Activated CD4-positive, alpha-beta T cell treated with anti-CD3 and anti-CD28 coated beads, Interleukin-2, amount 50 U/mL, for 24 hours (primary cell): ENCODE data around the gene LPA.
A peak's percentile ranks its signal among the peaks of the same experiment; 100 is the strongest.
"Not testable (repeated sequence)": the region's sequence is repeated elsewhere in the genome, so short reads cannot be mapped to it uniquely, and the experiment has no call there.

ENCODE experiments used
- DNase-seq, 2 donors: peaks; one replicate each; pipeline ENCODE4 v3.0.0-alpha.2; 2020; ENCODE audit warnings: low read depth in 1 of 2, low spot score in 1 of 2

The LPA gene

DNA sequence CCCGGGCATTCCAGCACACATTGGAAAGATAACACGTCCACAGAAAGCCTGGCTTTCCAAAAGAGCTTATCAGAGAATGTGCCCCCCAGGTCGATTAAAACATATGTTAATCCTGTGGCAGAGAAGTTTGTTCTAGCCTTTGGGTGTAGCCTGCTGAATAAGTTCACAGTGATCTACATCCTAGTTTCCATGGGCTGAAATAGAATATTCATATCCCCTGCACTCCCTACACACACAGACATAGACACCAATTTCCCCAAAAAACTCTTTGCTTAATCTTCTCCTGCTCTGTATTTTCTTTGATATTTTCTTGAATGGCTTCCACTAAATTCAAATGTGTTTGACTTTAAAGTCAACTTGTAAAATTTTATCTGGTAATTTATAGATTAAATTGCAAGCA is 1.6 kb downstream of the LPA start:
- no peak for DNase-seq

DNA sequence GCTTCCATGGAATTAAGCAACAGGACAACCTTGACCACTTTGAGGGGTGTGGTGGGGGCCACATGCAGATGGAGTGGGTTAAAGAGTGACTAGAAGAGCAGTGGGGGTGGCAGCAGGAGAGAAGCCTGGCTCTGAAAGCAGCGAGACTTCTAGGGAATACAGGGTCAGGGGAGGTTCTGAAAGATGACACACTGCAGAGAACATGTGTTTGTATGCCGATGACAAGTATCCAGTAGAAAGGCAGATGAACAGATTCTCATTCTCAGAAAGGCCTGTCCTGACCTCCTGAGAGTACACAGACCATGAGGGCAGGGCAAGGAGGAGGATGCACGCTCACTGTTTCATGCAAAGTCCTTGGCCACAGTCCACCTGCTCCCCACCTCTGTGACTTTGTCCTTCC is 2.9 kb downstream of the LPA start:
- DNase-seq, result no peak

DNA sequence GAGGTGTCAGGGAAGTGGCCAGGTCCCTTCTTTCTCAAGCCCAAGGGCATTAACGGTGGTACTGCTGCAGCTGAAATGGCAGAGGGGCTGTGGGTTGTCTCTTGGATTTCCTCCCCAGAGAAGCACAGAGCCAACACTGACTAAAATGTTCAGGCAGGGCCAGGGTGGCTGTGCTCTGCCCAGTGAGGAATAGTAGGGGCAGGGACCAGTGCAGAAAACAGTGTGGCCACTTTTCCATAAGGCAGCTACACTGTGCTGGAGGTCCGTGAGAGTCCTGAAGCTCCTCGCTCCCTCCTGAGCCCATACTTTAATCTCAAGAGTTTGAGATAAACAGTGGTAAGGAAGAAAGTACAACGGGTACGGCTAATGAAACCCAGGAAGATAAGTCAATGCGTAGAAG is 4.5 kb downstream of the LPA start:
- DNase-seq, result no peak

DNA sequence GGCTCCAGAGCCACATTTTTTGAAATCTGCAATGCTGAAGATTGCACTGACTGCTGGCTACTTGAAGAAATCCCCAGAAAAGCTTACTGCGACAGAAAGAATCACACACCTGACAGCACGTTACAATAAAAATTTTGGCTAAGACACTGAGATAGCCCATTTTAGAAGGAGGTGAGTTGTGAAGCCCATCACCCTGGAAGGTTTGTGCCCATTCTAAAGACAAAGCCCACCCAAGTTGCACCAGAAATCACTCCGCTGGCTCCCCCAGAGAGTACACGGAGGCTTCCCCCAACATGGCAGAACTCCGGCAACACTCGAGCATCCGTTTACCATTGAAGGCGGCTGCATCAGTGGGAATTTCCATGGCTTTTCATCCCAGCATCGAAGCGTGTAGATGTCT is 29.4 kb downstream of the LPA start:
- DNase-seq, result no peak

DNA sequence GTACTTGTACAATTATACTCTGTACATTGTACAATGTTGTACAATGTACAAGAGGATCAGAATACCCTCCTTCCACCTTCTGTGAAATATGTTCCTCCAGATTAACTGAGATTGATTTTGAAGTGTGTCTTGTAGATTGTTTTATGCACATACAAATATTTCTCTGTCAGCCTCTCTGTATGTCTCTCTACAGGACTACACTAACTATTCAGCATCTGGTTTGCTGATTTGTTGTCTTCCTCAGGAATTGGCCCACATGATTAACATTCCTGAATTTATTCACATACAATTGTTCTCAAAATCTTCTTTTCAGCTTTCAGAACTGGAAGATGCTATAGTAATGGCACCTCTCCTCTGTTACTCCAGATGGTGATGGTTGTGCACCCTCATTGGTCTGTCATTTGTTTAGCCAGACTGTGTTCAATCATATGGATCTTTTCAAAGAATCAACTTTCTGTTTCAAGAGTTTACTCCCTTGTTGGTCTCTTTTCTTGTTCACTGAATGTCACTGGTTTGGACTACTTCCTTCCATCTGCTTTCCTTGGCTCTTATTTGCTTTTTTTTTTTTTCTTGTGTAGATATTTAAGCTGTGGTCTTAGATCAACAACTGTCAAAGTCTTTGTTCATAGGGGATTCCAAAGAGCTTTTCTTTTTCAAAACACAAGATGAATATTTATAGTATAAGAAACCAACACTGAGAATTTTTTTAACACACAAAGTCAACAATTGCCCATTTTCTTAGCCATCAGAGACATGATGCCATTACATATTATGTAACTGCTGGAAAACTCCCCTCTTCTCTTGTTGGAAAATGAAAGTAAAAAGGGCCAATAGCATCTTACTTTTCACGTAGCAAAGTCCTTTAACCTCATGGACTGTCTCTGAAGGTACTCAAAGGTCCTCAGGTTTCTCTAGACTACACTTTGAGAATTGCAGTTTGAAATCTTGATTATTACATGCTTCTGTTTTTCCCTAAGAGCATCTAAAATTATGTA is 67.9 kb downstream of the LPA start:
- DNase-seq, result no peak

DNA sequence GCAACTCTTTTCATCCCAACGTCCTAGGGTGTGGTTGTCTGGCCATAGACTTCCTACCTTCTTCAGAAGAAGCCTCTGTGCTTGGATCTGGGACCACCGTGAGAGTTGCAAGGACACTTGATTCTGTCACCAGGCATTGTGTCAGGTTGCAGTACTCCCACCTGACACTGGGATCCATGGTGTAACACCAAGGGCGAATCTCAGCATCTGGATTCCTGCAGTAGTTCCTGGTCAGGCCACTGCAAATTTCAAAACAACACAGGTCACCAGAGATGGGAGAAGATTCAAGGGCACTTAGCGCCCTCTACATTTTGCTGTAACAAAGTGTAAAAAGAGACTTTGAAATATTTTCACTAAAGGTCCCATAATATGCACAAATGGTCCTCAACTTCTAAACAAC is 68.8 kb downstream of the LPA start:
- not testable (repeated sequence) for DNase-seq

DNA sequence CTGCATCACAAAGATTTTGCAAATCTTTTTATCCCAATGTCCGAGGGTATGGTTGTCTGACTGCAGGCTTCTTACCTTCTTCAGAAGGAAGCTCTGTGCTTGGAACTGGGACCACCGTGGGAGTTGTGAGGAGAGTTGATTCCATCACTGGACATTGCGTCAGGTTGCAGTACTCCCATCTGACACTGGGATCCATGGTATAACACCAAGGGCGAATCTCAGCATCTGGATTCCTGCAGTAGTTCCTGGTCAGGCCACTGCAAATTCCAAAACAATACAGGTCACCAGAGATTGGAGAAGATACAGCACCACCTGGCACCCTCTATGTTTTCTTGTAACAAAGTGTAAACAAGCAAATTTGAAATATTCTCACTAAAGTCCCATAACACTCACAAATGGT is 77.7 kb downstream of the LPA start:
- no peak for DNase-seq

DNA sequence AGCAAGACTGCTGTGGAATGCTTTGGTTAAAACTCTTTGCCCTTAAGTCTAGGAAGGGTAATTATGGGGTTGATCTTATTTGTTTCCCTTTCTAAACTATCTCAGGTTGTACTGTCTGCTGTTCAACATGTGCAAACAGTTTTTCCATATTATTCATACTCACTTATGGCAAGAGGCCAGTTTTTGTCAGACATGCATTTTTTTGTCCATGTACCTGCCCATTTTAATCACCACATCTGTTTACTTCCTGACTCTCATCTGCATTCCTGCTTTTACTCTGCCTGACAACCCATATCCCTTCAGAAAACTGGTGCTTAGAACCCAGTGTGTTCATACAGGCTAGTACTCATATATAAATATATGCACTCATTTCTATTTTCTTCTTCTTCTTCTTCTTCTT is 80.3 kb downstream of the LPA start:
- no peak for DNase-seq

DNA sequence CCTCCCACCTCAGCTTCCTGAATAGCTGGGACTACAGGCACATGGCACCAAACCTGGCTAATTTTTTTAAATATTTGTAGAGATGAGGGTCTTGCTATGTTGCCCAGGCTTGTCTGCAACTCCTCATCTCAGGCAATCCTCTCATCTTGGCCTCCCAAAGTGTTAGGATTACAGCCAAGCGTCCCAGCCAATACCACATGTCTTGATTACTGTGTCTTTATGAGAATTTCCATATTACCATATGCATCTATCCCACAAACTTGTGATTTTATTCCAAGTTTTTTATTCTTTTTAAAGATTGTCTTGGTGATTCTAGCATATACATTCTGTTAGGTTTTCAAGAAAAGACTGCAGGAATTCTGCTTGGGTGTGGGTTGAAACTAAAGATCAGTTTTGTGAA is 82.7 kb downstream of the LPA start:
- DNase-seq, result no peak

DNA sequence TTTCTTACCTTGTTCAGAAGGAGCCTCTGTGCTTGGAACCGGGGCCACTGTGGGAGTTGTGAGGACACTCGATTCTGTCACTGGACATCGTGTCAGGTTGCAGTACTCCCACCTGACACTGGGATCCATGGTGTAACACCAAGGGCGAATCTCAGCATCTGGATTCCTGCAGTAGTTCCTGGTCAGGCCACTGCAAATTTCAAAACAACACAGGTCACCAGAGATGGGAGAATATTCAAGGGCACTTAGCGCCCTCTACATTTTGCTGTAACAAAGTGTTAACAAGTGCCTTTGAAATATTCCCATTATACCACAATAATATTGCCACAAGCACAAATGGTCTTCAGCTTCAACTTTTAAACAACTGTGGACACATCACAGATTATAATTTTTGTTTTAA is 85.6 kb downstream of the LPA start:
- not testable (repeated sequence) for DNase-seq

DNA sequence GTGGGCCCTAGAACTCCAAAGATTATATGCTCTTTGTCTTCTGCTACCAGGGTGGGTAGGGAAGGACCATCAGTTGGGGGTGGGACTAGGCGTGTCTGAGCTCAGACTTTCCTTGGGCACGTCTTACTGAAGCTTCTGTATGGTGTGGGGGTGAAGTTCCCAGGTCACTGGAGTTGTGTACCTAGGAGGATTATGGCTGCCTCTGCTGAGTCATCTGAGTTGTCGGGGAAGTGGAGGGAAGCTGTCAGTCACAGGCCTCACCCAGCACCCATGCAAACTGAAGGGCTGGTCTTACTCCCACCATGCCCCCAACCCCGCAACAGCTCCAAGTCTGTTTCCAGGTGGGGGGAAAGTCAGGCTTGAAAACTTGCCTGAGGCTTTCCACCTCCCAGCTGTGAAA is 90.1 kb downstream of the LPA start:
- DNase-seq, result no peak

DNA sequence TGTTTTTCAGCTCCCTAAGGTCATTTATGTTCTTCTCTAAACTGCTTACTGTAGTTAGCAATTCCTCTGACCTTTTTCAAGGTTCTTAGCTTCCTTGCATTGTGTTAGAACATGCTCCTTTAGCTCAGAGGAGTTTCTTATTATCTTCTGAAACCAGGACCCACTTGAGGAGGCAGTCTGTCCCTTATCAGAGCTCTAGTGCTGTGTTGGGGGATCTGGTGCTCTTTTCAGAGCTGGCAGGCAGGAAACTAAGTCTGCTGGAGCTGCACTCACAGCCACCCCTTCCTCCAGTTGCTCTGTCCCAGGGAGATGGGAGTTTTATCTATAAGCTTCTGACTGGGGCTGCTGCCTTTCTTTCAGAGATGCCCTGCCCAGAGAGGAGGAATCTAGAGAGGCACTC is 92.9 kb downstream of the LPA start:
- DNase-seq, result not testable (repeated sequence)

DNA sequence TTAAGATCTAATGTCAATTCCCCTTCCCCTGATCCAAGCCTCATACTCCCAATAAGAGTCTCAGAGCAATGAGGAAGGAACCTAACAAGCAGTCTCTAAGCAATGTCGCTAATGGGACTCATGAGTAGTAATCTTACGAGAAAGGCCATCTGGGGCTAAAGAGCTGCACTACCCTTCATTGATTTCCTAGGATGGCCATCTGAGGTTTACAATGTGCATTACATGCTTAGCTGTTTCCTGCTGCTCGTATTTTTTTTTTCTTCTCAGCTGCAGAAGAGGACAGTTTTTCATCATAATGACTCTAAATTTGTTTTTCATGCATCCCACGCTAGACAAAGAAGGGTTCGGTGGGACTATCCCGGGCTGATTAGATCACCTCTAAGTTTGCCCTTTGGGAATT is 119.3 kb downstream of the LPA start:
- DNase-seq, result no peak

DNA sequence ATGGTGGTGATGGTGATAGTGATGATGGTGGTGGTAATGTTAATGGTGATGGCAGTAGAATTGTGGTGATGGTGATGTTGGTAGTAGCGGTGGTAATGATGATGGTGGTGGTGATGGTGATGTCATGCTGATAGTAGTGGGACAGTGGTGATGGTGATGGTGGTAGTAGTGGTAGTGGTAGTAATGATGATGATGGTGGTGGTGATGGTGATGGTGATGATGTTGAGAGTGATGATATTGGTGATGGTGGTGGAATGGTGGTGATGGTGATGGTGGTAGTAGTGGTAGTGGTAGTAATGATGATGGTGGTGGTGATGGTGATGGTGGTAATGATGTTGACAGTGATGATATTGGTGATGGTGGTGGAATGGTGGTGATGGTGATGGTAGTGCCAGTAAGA is 128.8 kb downstream of the LPA start:
- no peak for DNase-seq

DNA sequence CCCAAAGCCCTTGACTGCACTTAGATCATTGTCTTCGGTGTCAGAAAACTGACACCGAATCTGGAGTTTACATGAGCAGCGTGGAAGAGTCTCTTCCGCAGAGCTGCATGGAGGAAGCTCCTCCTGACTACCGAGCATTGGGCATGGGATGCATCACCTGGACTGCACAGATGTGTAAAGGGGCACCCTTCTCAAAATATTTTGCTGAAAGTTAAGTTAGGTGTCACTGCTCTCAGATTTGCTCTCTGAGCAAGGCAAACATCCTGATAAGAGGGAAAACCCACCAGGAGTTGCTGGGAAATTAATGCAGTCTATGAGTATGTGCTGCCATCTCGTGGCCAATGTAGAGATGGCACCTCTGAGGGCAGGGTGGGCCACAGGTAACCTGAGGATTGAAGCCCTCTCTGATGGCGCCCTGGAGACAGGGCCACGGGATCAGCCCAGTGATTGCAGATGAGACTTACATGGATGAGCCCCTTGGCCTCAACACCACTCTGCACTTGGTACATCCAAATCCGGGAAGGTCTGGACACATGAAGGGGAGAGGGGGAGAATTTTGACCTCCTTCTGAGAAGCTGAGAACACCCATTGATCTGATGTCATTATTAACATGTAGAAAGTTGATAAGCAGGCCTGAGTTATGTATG is 129.9 kb downstream of the LPA start:
- DNase-seq, result peak; percentile 26 to 51

DNA sequence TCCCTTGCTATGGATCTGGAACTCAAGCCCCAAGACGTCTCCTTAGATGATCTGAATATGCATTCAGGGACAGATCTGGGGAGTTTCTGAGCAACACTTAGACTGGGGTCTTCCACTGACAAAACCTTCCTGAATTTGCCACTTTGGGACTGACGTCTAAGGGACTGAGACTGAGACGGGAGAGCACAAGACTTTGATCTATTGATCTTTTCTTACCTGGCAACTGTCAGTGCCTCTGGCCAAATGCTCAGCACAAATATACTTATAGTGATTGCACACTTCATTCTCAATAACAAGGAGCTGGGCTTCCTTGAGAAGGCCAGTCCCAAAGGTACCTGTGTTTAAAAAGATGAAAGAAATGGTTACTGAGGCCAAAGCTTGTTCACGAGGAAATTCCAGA is 131.8 kb downstream of the LPA start:
- no peak for DNase-seq

DNA sequence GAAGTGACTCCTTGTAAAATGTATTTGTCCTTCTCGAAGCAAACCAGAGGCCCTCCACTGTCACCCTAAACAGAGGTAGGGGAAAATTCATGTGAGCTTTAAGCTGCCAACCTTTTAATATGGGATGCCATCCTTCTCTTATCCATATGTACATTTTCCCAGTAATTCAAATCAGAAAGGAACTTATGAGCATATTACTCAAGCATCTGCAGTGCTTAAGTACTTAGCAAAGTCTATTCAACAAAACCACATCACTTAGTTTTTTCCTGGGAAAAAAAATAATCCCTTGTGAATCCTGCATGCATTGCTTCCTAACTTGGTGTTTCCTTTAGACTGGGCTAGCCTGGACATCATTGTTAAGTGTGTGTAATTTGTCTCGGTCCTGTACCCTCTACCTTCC is 132.2 kb downstream of the LPA start:
- DNase-seq, result no peak

DNA sequence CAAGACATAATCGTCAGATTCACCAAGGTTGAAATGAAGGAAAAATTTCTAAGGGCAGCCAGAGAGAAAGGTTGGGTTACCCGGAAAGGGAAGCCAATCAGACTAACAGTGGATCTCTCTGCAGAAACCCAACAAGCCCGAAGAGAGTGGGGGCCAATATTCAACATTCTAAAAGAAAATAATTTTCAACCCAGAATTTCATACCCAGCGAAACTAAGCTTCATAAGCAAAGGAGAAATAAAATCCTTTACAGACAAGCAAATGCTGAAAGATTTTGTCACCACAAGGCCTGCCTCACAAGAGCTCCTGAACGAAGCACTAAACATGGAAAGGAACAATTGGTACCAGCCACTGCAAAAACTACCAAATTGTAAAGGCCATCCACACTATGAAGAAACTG is 134.6 kb downstream of the LPA start:
- DNase-seq, result not testable (repeated sequence)

DNA sequence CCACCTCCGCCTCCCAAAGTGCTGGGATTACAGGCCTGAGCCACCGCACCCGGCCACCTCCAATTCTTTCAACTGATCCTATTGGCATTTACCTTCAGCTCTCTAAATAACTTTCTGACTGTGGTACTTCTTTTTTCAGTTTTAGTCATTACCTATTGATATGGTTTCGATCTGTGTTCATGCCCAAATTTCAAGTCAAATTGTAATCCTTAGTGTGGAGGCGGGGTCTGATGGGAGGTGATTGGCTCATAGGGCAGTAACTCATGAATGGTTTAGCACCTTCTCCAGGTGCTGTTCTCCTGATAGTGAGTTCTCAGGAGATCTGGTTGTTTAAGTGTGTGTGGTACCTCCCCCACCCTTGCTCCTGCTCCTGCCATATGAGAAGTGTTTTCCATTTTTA is 140.9 kb downstream of the LPA start:
- peak in 1 of 2 donors; percentile 12 for DNase-seq

DNA sequence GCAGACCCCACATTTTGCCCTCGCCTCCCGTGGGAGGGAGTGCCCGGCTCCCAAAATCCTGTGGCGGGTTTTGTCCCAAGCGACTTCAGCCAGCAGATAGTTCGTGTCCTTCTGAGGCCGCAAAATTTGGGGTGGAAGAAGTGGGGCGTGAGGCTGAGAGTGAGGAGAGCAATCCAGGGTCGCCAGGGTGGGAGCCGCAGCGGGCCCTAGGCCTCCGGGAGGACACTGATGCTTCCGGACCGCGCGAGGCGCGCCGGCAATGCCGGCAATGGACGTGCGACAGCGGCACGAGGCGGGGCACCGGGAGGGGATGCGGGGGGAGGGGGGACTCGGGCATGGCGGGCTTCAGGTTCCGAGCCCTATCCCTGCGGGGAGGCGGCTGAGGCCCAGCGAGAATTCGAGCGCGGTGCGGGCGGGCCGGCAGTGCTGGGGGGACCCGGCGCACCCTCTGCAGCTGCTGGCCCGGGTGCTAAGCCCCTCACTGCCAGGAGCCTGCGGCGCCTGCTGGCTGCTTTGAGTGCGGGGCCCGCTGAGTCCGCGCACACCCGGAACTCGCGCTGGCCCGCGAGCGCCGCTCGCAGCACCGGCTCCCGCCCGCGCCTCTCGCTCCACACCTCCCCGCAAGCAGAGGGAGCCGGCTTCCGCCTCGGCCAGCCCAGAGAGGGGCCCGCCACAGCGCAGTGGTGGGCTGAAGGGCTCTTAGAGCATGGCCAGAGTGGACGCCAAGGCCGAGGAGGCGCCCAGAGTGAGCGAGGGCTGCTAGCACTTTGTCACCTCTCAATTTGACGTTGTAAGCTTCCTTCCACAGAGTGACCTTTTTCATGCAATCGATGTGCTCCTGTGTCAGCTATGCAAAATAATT is 143.8 kb downstream of the LPA start:
- peak; percentile 16 to 71 for DNase-seq

DNA sequence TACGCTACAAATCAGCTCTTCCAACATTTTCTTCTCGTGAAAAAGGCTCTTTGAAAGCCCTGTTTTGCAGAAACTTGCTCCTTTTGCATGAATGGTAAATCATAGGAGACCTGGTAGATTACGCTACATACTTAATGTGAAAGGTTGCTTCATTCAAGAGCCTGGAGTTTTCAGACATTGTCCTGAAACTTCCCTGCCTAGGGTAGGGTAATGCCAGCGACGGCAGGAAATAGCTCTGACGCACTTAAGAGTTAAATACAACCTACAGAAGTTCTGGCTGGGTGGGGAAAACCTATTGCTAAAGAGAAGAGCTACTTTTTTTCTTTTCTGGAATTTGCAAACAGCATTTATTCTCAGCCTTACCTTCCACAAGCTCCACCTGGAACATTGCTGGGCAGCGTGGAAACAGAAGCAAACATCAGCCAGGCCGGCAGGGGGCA is 144.5 kb downstream of the LPA start:
- peak in 1 of 2 donors; percentile 69 for DNase-seq

DNA sequence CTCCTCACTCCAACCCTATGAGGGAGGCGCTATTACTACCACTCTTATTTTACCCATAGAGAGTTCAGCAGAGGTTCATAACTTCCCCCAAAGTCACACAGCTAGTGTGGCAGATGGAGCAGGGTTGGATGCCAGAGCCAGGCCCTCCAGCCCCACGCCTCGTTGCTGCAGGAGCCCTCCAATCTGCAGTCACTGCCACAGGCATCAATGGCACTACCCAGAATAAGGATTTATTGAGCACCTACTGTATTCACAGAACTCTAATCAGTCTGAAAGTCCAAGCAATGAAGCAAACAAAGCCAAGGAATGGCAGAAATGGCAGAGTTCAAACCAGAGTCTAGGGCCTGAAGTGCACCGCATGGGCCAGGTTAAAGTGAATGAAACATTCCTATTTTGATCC is 144.9 kb downstream of the LPA start:
- DNase-seq, result no peak
